ENCODE results near the gene CTAG1A.
"Not testable (repeated sequence)": the region's sequence is repeated elsewhere in the genome, so short reads cannot be mapped to it uniquely, and the experiment has no call there.

CTAG1A gene

GRCh38 chrX:154620767-154621414 is 36.0 kb downstream of the CTAG1A start:
- not testable (repeated sequence) for DNase-seq

GRCh38 chrX:154628960-154629359 is 44.0 kb downstream of the CTAG1A start:
- DNase-seq = not testable (repeated sequence)

- not testable (repeated sequence) for DNase-seq
Observed at GRCh38 chrX:154630949-154631348, 46.0 kb downstream of the CTAG1A start.

- not testable (repeated sequence) for DNase-seq
Observed at GRCh38 chrX:154633661-154634060, 48.7 kb downstream of the CTAG1A start.

Measured in activated CD8-positive, alpha-beta memory T cell treated with anti-CD3 and anti-CD28 coated beads, Interleukin-2, amount 50 U/mL, for 4 hours (primary cell).